HepG2 (cell line): ENCODE data around the gene SRRM1. TPM values are rescaled to one million over a fixed set of nuclear protein-coding genes. Genes with fewer than 3 reads are reported as not detected.

Experiments
- CBX5 ChIP-seq: sonication (generic); formaldehyde crosslinking; IDR thresholded peaks from 2 replicates; pipeline ENCODE4 v1.4.0; 2020; ENCODE audit warnings: missing genetic modification reagents, borderline replicate concordance
- E2F1 ChIP-seq: sonication (generic); formaldehyde crosslinking; IDR thresholded peaks from 2 replicates; pipeline ENCODE4 v1.5.0; 2020; ENCODE audit warnings: missing genetic modification reagents
- FOSL2 ChIP-seq: sonication (generic); formaldehyde crosslinking; IDR thresholded peaks from 2 replicates; pipeline ENCODE4 v1.4.0; 2020; ENCODE audit warnings: missing genetic modification reagents
- HIVEP1 ChIP-seq: sonication (generic); formaldehyde crosslinking; IDR thresholded peaks from 2 replicates; pipeline ENCODE4 v1.4.0; 2020; ENCODE audit warnings: mild to moderate bottlenecking, missing genetic modification reagents
- HNRNPK ChIP-seq: fragments of 200-400 bp; formaldehyde crosslinking; IDR thresholded peaks from 2 replicates; pipeline ENCODE4 v1.6.1; 2018; ENCODE audit warnings: low read length, low read depth, moderate library complexity, mild to moderate bottlenecking; ENCODE audit not compliant: poor library complexity, severe bottlenecking
- MLX ChIP-seq: IDR thresholded peaks from 2 replicates; pipeline ENCODE4 v1.6.1; 2016
- MTA3 ChIP-seq: sonication (generic); formaldehyde crosslinking; IDR thresholded peaks from 2 replicates; pipeline ENCODE4 v1.4.0; 2020; ENCODE audit warnings: missing genetic modification reagents
- SIX1 ChIP-seq: sonication (generic); formaldehyde crosslinking; IDR thresholded peaks from 2 replicates; pipeline ENCODE4 v1.4.0; 2020; ENCODE audit warnings: missing genetic modification reagents, borderline replicate concordance
- SP4 ChIP-seq: sonication (generic); formaldehyde crosslinking; IDR thresholded peaks from 2 replicates; pipeline ENCODE4 v1.8.1; 2023; ENCODE audit warnings: mild to moderate bottlenecking, missing genetic modification reagents
- TRIM24 ChIP-seq: sonication (generic); formaldehyde crosslinking; IDR thresholded peaks from 2 replicates; pipeline ENCODE4 v1.8.0; 2022; ENCODE audit warnings: mild to moderate bottlenecking, missing genetic modification reagents
- ZBTB7A ChIP-seq: sonication (generic); formaldehyde crosslinking; IDR thresholded peaks from 2 replicates; pipeline ENCODE4 v1.8.0; 2022; ENCODE audit warnings: mild to moderate bottlenecking, missing genetic modification reagents
- ZFP37 ChIP-seq: sonication (generic); formaldehyde crosslinking; IDR thresholded peaks from 2 replicates; pipeline ENCODE4 v1.4.0; 2020; ENCODE audit warnings: missing genetic modification reagents, borderline replicate concordance
- ZFY ChIP-seq: sonication (generic); formaldehyde crosslinking; IDR thresholded peaks from 2 replicates; pipeline ENCODE4 v1.4.0; 2020; ENCODE audit warnings: missing genetic modification reagents
- ZNF235 ChIP-seq: sonication (generic); formaldehyde crosslinking; IDR thresholded peaks from 2 replicates; pipeline ENCODE4 v1.8.1; 2023; ENCODE audit warnings: mild to moderate bottlenecking, missing genetic modification reagents, borderline replicate concordance
- ZNF431 ChIP-seq: sonication (generic); formaldehyde crosslinking; IDR thresholded peaks from 2 replicates; pipeline ENCODE4 v1.9.0; 2022; ENCODE audit warnings: missing genetic modification reagents, low read depth, mild to moderate bottlenecking, borderline replicate concordance
- ZNF644 ChIP-seq: IDR thresholded peaks from 2 replicates; pipeline ENCODE4 v1.6.1; 2016; ENCODE audit warnings: low read depth
- ZNF713 ChIP-seq: sonication (generic); formaldehyde crosslinking; IDR thresholded peaks from 2 replicates; pipeline ENCODE4 v1.4.0; 2020; ENCODE audit warnings: mild to moderate bottlenecking, missing genetic modification reagents
- ZNF720 ChIP-seq: sonication (generic); formaldehyde crosslinking; IDR thresholded peaks from 2 replicates; pipeline ENCODE4 v1.4.0; 2020; ENCODE audit warnings: missing genetic modification reagents
- polyA plus RNA-seq, 8 experiments: library from polyadenylated mRNA; depleted of rRNA in 3 of 8; stranded (reverse) in 7 of 8; unstranded in 1 of 8; fragments of >200 nt; fragmentation: Illumina TruSeq in 4 of 8; extraction: Trizol in 4 of 8; gene quantifications; 2 replicates each; pipeline versions ENCODE4 v1.2.1 to v1.2.3, GENCODE V29; 2011 to 2016; ENCODE audit warnings: low read depth in 4 of 8, missing spikeins in 1 of 8, mixed read lengths in 1 of 8; ENCODE audit not compliant: insufficient read depth in 1 of 8
- total RNA-seq, 5 experiments: library from RNA; depleted of rRNA; stranded (reverse); fragments of >200 nt; fragmentation: Illumina TruSeq; extraction: Trizol; gene quantifications; 2 replicates each; pipeline ENCODE4 v1.2.3, GENCODE V29; 2016; ENCODE audit warnings: low read depth in 1 of 5

The SRRM1 gene
- total and polyA plus RNA-seq, 2 of the 13 experiments (the other 11 are each of a cell fraction or from before 2014, with no cell fraction given) = 31.6 to 44.5 TPM

GRCh38 chr1:24702511-24703293 lies 59.6 kb downstream of the SRRM1 start (continued):
- peak; percentile 57; the same call in 1 of the 2 replicates for TF ChIP-seq FOSL2 (CRISPR knock-in tag)
- TF ChIP-seq MTA3 (CRISPR knock-in tag) = no peak
- no peak for TF ChIP-seq ZBTB7A
- no peak for TF ChIP-seq ZNF644 (CRISPR knock-in tag)
- no peak for TF ChIP-seq MLX (CRISPR knock-in tag)
- no peak for TF ChIP-seq ZFP37 (CRISPR knock-in tag)
- TF ChIP-seq ZNF235 = no peak
- no peak for TF ChIP-seq ZNF713 (CRISPR knock-in tag)
- TF ChIP-seq SP4 = no peak
- TF ChIP-seq ZNF720 = no peak
- TF ChIP-seq TRIM24 = no peak
- no peak for TF ChIP-seq CBX5 (CRISPR knock-in tag)
- no peak for TF ChIP-seq HIVEP1
- TF ChIP-seq E2F1 (CRISPR knock-in tag) = no peak
- no peak for TF ChIP-seq HNRNPK
- no peak for TF ChIP-seq SIX1 (CRISPR knock-in tag)
- no peak for TF ChIP-seq ZFY (CRISPR knock-in tag)
- no peak for TF ChIP-seq ZNF431
- TF ChIP-seq, all 625 proteins: peak for 7
